Measurements from ENCODE around the gene TOP3B. TPM values are rescaled to one million over a fixed set of nuclear protein-coding genes. Genes with fewer than 3 reads are reported as not detected.
A peak's percentile ranks its signal among the peaks of the same experiment; 100 is the strongest.

TOP3B gene
- total RNA-seq, 4 donors from 2014 or later, result 24.3 to 68.1 (median 48.4) TPM

DNA sequence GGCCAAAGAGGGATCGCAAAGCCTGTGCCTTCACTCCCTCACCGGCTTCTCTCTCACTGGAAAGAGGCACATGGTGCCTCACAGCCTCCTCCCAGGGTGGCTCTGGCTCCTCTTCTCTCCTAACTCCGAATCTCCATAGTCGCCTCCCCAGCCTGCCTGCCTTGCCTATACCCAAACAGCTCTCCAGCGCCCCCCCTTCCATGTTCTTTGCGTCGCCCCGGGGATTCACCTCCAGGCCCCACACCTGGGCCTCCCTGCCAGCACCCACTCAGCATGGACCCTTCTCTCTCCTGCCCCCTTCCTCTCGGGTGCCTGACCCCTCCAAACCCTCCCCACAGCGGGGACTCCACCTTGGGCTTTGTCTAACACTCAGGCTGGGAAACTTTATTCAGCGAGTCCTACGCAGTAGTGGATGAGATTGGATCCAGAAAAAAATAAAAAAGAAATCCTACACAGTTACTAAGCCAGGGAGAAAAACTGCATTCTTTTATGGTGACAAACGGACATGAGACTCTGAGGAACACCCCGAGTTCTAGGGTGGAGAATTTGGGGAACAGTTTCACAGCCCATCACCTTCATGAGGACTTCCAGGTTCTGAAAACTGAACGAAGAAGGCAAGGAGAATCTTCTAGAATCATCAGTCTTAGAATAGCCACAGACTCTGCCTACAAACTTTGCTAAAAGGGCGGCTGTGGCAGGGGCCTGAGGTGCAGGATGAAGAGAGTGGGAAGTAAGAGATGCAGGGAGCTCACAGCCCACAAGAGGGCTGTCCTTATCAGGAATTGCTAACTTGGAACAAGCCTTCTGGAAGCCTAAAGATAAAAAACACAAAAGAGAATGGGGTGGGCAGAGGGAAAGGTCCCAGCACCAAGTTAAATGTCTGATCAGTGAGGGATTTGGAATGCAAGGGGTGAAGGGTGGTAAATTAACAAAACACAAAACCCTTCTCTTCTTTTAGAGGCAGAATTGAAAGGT, 35.3 kb downstream of the TOP3B start:
- Histone ChIP-seq H3K27ac (peak overlapping the region; percentile 68 to 96 (median 82)), H3K36me3 (peaks cover 0 to 29% (median 0%) of the 10 kb centered on the region in 3 donors), H3K9me3 (no peaks in the 10 kb centered on the region), H3K4me3 (no peak overlapping the region), H3K4me1 (peaks cover 0 to 100% (median 54%) of the 10 kb centered on the region in 4 donors), H3K27me3 (no peaks in the 10 kb centered on the region)
- no peak for DNase-seq (ENCODE audit: low spot score in 2 of 2)
- 48 to 58% methylated on average over 16 of the region's 16 CpGs for WGBS, 2 donors
- no peak for TF ChIP-seq EP300 (IDR thresholded peaks at IDR 0.05)
- TF ChIP-seq CTCF (IDR thresholded peaks at IDR 0.05), result peak; percentile 10 to 61 (median 57)
- no peak for TF ChIP-seq POLR2A (IDR thresholded peaks at IDR 0.05)

- TF ChIP-seq EP300 (IDR thresholded peaks at IDR 0.05) (no peak), CTCF (IDR thresholded peaks at IDR 0.05) (no peak), POLR2A (IDR thresholded peaks at IDR 0.05) (no peak)
- DNase-seq (ENCODE audit: low spot score in 2 of 2), result no peak
- peaks cover 0 to 29% (median 0%) of the 10 kb centered on the region in 3 donors for H3K36me3 ChIP-seq
- 82 to 83% methylated on average over 10 to 12 of the region's 12 CpGs for WGBS, 2 donors
- peaks cover 0 to 100% (median 63%) of the 10 kb centered on the region in 4 donors for H3K4me1 ChIP-seq
- H3K27me3 ChIP-seq, result no peaks in the 10 kb centered on the region
- no peaks in the 10 kb centered on the region for H3K9me3 ChIP-seq
- H3K4me3 ChIP-seq, result no peak overlapping the region
- peak overlapping the region; percentile 68 to 96 (median 82) for H3K27ac ChIP-seq
Measured at GRCh38 chr22:21946262-21946925, 36.2 kb downstream of the TOP3B start.

- DNase-seq (ENCODE audit: low spot score in 2 of 2), result no peak
- Histone ChIP-seq H3K27me3 (no peaks in the 10 kb centered on the region), H3K4me1 (peaks cover 0 to 100% (median 64%) of the 10 kb centered on the region in 4 donors), H3K4me3 (no peak overlapping the region), H3K9me3 (no peaks in the 10 kb centered on the region), H3K36me3 (peaks cover 0 to 29% (median 0%) of the 10 kb centered on the region in 3 donors), H3K27ac (peak overlapping the region; percentile 68 to 96 (median 82))
- no peak for TF ChIP-seq POLR2A (IDR thresholded peaks at IDR 0.05)
- TF ChIP-seq EP300 (IDR thresholded peaks at IDR 0.05), result no peak
- TF ChIP-seq CTCF (IDR thresholded peaks at IDR 0.05), result no peak
- WGBS, 2 donors, result 89% methylated on average over 9 to 10 of the region's 13 CpGs
Measured at GRCh38 chr22:21945453-21946261, 36.9 kb downstream of the TOP3B start.

DNA sequence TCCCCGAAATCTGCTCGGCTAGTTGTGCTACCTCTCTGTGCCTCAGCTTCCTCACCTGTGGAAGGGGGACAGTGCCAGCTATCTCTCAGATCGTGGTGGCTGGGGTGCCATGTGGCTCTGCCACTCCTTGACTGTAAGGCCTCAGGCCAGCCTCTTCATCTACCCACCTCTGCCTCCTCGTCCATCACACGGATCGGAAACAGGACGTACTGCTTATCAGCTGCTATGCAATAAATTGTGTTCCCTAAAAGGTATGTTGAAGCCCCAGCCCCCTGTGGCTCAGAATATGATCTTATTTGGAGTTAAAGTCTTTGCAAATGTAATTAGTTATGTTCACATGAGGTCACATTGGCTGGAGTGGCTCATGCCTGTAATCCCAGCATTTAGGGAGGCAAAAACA, 37.7 kb downstream of the TOP3B start:
- DNase-seq (ENCODE audit: low spot score in 2 of 2), result no peak
- WGBS, 2 donors, result 81% methylated on average over 7 of the region's 7 CpGs
- Histone ChIP-seq H3K27me3 (no peaks in the 10 kb centered on the region), H3K4me1 (peaks cover 0 to 100% (median 65%) of the 10 kb centered on the region in 4 donors), H3K9me3 (no peaks in the 10 kb centered on the region), H3K4me3 (no peak overlapping the region), H3K36me3 (peaks cover 0 to 29% (median 0%) of the 10 kb centered on the region in 3 donors), H3K27ac (peak overlapping the region; percentile 68 to 96 (median 86))
- TF ChIP-seq CTCF (IDR thresholded peaks at IDR 0.05), result no peak
- TF ChIP-seq EP300 (IDR thresholded peaks at IDR 0.05), result no peak
- TF ChIP-seq POLR2A (IDR thresholded peaks at IDR 0.05), result no peak

Data from tibial nerve (tissue), 4 donors.